Natural killer cell (primary cell): ENCODE data around the gene KRT32. TPM values are rescaled to one million over a fixed set of nuclear protein-coding genes. Genes with fewer than 3 reads are reported as not detected.

Source experiments
- ATAC-seq, 3 donors: fragments of 150-1000 bp in 2 of 3; fragments of 200-7000 bp in 1 of 3; cut with Tn5 transposase; 1 replicate in 1 of 3; 2 replicates in 2 of 3; pipeline ENCODE4 v1.10.0; 2021; ENCODE audit warnings: mild to moderate bottlenecking in 2 of 3, moderate library complexity in 2 of 3
- DNase-seq, 2 donors: peaks; one replicate each; pipeline versions ENCODE4 v3.0.0 to v3.0.0-alpha.2; 2013 to 2021; ENCODE audit warnings: mixed read lengths in 1 of 2
- H3K27ac ChIP-seq: one replicate; pipeline ENCODE4 v1.5.1; 2013; ENCODE audit warnings: mild to moderate bottlenecking, low read length
- H3K27me3 ChIP-seq: one replicate; pipeline ENCODE4 v1.6.1; 2013; ENCODE audit warnings: low read length; ENCODE audit not compliant: control insufficient read depth, insufficient read depth
- H3K36me3 ChIP-seq: one replicate; pipeline ENCODE4 v1.6.1; 2013; ENCODE audit warnings: low read length; ENCODE audit not compliant: control insufficient read depth, insufficient read depth
- H3K4me1 ChIP-seq: one replicate; pipeline ENCODE4 v1.6.1; 2013; ENCODE audit warnings: low read length; ENCODE audit not compliant: control insufficient read depth, insufficient read depth
- H3K4me3 ChIP-seq: one replicate; pipeline ENCODE4 v1.5.1; 2013; ENCODE audit warnings: low read length
- H3K9me3 ChIP-seq: one replicate; pipeline ENCODE4 v1.6.1; 2013; ENCODE audit warnings: low read length; ENCODE audit not compliant: control insufficient read depth, insufficient read depth
- H3K27ac Mint-ChIP-seq, 2 donors: one replicate each; pipeline ENCODE4 v1.8.0; 2022; ENCODE audit warnings: mild to moderate bottlenecking in 2 of 2, mixed read lengths in 2 of 2, moderate library complexity in 1 of 2
- H3K27me3 Mint-ChIP-seq, 2 donors: one replicate each; pipeline ENCODE4 v1.8.0; 2022; ENCODE audit warnings: low read depth in 2 of 2, mixed read lengths in 2 of 2
- H3K36me3 Mint-ChIP-seq: one replicate; pipeline ENCODE4 v1.8.0; 2022; ENCODE audit warnings: mixed read lengths
- H3K4me1 Mint-ChIP-seq, 2 donors: one replicate each; pipeline ENCODE4 v1.8.0; 2022; ENCODE audit warnings: mixed read lengths in 2 of 2
- H3K4me3 Mint-ChIP-seq: one replicate; pipeline ENCODE4 v1.8.0; 2022; ENCODE audit warnings: mild to moderate bottlenecking, moderate library complexity, mixed read lengths
- H3K9me3 Mint-ChIP-seq, 2 donors: one replicate each; pipeline ENCODE4 v1.8.0; 2022; ENCODE audit warnings: mixed read lengths in 2 of 2
- WGBS: methylation state at CpG from one replicate; pipeline ENCODE4 v1.1.7; 2013; ENCODE audit warnings: missing lambda C conversion rate; ENCODE audit not compliant: insufficient coverage; 5-methylcytosine and 5-hydroxymethylcytosine counted together
- intact Hi-C: fragments of 100-400 bp; cut with micrococcal nuclease; formaldehyde crosslinking; loops from one replicate; pipeline ENCODE4 v1.14.2; 2022
- total RNA-seq, 4 donors: library from RNA; stranded (reverse); fragments of 120-200 nt in 1 of 4; gene quantifications; one replicate each; pipeline versions ENCODE4 v1.2.3 to v1.2.4, GENCODE V29; 2013 to 2022
- TF ChIP-seq, protein P1 (sequence below): fragments of 200-600 bp; IDR thresholded peaks from one replicate; pipeline ENCODE4 v1.8.0; 2022; ENCODE audit warnings: antibody characterized with exemption

KRT32 gene
- total RNA-seq, result not detected
- not detected for total RNA-seq (2013)

DNA sequence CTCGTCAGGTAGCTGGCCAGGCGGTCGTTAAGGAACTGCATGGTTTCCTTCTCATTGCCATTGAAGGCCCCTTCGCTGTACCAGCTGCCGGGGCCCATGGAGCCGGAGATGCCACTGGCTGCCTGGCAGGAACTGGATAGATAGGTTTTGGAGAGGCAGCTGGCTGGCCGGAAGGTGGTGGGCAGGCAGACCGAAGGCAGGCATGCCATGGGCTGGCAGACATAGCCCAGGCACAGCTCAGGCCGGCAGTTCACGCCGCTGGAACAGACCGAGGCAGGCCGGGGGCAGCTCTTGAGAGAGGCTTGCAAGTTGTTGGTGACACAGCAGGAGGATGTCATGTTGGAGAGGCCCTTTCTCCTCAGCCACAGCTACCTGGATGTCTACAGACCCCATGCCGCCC lies at the start of gene KRT32:
Gene KRT32 (minus strand): TSS at position 399 of the 400 bp plus-strand sequence. CDS start 61 bp downstream, at position 338.
- Histone ChIP-seq H3K9me3 (no peaks in the 10 kb centered on the region), H3K36me3 (no peaks in the 10 kb centered on the region), H3K27me3 (no peaks in the 10 kb centered on the region), H3K27ac (no peak within 1 kb of the TSS), H3K4me1 (no peaks in the 10 kb centered on the region), H3K4me3 (no peak within 1 kb of the TSS)
- H3K4me1 Mint-ChIP-seq, result no peaks in the 10 kb centered on the region
- no peak within 1 kb of the TSS for H3K4me3 Mint-ChIP-seq
- H3K9me3 Mint-ChIP-seq, result no peaks in the 10 kb centered on the region
- intact Hi-C loops, result no loop called here
- no peak within 1 kb of the TSS for H3K27ac Mint-ChIP-seq
- H3K36me3 Mint-ChIP-seq, result no peaks in the 10 kb centered on the region
- H3K27me3 Mint-ChIP-seq, result peaks cover 15 to 28% of the 10 kb centered on the region in 2 donors
- TF ChIP-seq, protein P1, sequence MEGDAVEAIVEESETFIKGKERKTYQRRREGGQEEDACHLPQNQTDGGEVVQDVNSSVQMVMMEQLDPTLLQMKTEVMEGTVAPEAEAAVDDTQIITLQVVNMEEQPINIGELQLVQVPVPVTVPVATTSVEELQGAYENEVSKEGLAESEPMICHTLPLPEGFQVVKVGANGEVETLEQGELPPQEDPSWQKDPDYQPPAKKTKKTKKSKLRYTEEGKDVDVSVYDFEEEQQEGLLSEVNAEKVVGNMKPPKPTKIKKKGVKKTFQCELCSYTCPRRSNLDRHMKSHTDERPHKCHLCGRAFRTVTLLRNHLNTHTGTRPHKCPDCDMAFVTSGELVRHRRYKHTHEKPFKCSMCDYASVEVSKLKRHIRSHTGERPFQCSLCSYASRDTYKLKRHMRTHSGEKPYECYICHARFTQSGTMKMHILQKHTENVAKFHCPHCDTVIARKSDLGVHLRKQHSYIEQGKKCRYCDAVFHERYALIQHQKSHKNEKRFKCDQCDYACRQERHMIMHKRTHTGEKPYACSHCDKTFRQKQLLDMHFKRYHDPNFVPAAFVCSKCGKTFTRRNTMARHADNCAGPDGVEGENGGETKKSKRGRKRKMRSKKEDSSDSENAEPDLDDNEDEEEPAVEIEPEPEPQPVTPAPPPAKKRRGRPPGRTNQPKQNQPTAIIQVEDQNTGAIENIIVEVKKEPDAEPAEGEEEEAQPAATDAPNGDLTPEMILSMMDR, result no peak
- 91% methylated on average over 13 of the region's 14 CpGs for WGBS
- ATAC-seq, result no peak
- DNase-seq, result no peak

DNA sequence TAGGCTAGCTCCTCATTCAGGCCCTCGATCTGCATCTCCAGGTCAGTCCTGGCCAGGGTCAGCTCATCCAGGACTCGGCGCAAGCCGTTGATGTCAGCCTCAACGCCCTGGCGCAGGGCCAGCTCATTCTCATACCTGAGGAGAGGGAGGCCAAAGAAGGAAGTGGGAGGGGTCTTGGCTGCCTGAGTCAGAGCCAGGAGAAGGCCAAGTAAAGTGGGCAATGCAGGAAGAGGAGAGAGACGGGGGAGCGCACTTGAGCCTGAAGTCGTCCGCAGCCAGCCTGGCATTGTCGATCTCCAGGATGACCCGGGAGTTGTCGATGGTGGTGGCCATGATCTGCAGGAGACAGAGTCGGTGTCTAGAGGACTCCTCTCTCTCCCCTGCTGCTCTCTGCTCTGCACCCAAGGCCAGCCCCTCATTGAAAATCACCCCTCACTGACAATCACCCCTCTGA lies 49.7 kb upstream of the KRT32 start:
- Histone ChIP-seq H3K4me1 (peaks cover 5% of the 10 kb centered on the region), H3K9me3 (no peaks in the 10 kb centered on the region), H3K36me3 (no peaks in the 10 kb centered on the region), H3K4me3 (no peak overlapping the region), H3K27me3 (no peaks in the 10 kb centered on the region), H3K27ac (no peak overlapping the region)
- Mint-ChIP-seq H3K4me3 (no peak overlapping the region), H3K27ac (no peak overlapping the region), H3K36me3 (no peaks in the 10 kb centered on the region), H3K4me1 (no peaks in the 10 kb centered on the region), H3K9me3 (no peaks in the 10 kb centered on the region), H3K27me3 (peaks cover 0 to 2% of the 10 kb centered on the region in 2 donors)
- TF ChIP-seq, protein P1, result no peak
- no peak for DNase-seq
- 91% methylated on average over 14 of the region's 14 CpGs for WGBS
- no peak for ATAC-seq
- intact Hi-C loops, result no loop called here

DNA sequence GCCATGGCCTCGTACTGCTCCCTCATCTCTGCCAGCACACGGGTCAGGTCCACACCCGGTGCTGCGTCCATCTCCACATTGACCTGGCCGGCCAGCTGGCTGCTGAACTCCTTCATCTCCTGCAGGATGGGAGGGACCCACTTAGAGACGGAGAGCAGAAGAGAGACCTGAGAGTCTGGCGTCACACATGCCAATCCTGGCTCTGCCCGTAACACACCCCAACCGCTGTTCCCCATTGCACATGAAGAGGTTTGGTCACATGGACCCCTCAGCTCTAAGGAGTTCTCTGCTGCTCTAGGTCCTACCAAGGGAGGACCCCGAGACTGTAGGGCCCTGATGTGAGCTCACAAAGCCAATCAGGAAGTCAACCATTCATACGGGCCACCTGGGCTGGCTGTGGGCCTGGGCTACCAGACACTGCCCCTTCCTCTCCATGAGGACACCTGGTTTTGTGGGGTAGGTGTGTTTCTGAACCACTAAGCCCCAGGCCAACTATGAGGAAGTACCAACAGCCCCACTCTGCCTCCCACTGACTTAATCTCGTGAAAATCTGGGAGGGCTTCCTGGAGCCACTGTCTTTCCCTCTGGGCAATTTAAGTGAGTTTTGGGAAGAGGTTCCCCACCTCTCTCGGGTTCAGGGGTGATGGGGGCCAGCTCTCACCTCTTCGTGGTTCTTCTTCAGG lies 49.1 kb upstream of the KRT32 start:
- Histone ChIP-seq H3K9me3 (no peaks in the 10 kb centered on the region), H3K27ac (no peak overlapping the region), H3K27me3 (no peaks in the 10 kb centered on the region), H3K36me3 (no peaks in the 10 kb centered on the region), H3K4me3 (no peak overlapping the region), H3K4me1 (peaks cover 5% of the 10 kb centered on the region)
- TF ChIP-seq, protein P1, result no peak
- Mint-ChIP-seq H3K4me1 (no peaks in the 10 kb centered on the region), H3K27ac (no peak overlapping the region), H3K36me3 (no peaks in the 10 kb centered on the region), H3K9me3 (no peaks in the 10 kb centered on the region), H3K4me3 (no peak overlapping the region), H3K27me3 (peaks cover 0 to 2% of the 10 kb centered on the region in 2 donors)
- ATAC-seq, result no peak
- intact Hi-C loops, result no loop called here
- WGBS, result 87% methylated on average over 13 of the region's 14 CpGs
- DNase-seq, result no peak

DNA sequence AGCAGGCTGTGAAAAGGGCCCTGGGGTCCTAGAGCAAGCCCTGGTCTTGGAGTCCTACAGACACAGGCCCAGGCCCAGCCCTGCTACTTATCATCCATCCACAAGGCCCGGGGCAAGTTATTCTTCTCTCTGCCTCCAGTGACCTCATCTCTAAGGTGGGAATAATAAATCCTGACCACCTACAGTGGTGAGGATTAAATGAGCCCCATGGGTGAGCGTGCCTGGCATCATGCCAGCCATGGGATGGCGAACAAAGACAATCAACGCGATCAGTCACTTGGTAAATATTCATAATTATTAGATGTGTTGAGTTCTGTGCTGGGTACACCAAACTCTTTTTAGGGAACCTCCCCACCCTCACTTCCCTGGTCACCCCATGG lies 46.0 kb upstream of the KRT32 start:
- Histone ChIP-seq H3K4me3 (no peak overlapping the region), H3K36me3 (no peaks in the 10 kb centered on the region), H3K9me3 (no peaks in the 10 kb centered on the region), H3K27me3 (no peaks in the 10 kb centered on the region), H3K27ac (no peak overlapping the region), H3K4me1 (peaks cover 5% of the 10 kb centered on the region)
- 91% methylated on average over 4 of the region's 5 CpGs for WGBS
- no peaks in the 10 kb centered on the region for H3K36me3 Mint-ChIP-seq
- TF ChIP-seq, protein P1, result no peak
- no peaks in the 10 kb centered on the region for H3K4me1 Mint-ChIP-seq
- ATAC-seq (no peak), DNase-seq (no peak)
- no peaks in the 10 kb centered on the region for H3K27me3 Mint-ChIP-seq
- H3K9me3 Mint-ChIP-seq, result no peaks in the 10 kb centered on the region
- H3K27ac Mint-ChIP-seq, result no peak overlapping the region
- intact Hi-C loops, result no loop called here
- H3K4me3 Mint-ChIP-seq, result no peak overlapping the region
